Transverse colon (tissue), 3 donors: Measurements from ENCODE around the gene C15orf62.

Experiments used
- CTCF ChIP-seq, 5 experiments: fragments of 200-600 bp in 3 of 5; fragments of 450-650 bp in 2 of 5; sonication (generic) in 3 of 5; IDR thresholded peaks; 1 replicate in 2 of 5; 2 replicates in 3 of 5; pipeline ENCODE4 v1.5.1; 2016 to 2017; ENCODE audit warnings: antibody characterized with exemption in 5 of 5, inconsistent platforms in 3 of 5, mild to moderate bottlenecking in 2 of 5, moderate library complexity in 1 of 5
- POLR2A ChIP-seq: fragments of 450-650 bp; IDR thresholded peaks from one replicate; pipeline ENCODE4 v1.6.1; 2016; ENCODE audit warnings: antibody characterized with exemption, mild to moderate bottlenecking, moderate library complexity

GRCh38 chr15:40789119-40789518 is 19.3 kb downstream of the C15orf62 start:
- TF ChIP-seq CTCF (IDR thresholded peaks at IDR 0.05), result no peak
- TF ChIP-seq POLR2A, result no peak
